ENCODE measurements around the gene HDGFL2.

The HDGFL2 gene

GRCh38 chr19:4488496-4488895 is 16.4 kb downstream of the HDGFL2 start:
- no peaks in the 10 kb centered on the region for H3K36me3 ChIP-seq (replicated peaks; ENCODE audit: insufficient read depth, low read length)
- TF ChIP-seq CTCF (IDR thresholded peaks at IDR 0.05; ENCODE audit: low read length), result no peak
- no peak for TF ChIP-seq EZH2 (optimal IDR thresholded peaks at IDR 0.05; ENCODE audit: low read depth, low read length)
- no peak for TF ChIP-seq EZH2phosphoT487 (IDR thresholded peaks at IDR 0.05; ENCODE audit: low read length)

DNA sequence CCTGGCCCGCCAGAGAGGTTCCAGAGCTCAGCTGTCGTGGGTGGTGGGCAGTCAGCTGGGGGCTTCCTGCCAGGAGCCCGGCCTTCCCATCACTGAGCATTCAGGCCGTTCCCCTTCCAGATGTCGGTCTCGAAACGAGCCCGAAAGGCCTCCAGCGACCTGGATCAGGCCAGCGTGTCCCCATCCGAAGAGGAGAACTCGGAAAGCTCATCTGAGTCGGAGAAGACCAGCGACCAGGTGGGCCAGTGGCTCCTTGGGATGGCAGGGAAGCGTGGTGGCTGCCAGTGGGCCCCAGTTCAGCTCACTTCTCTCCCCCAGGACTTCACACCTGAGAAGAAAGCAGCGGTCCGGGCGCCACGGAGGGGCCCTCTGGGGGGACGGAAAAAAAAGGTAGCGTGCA is 19.3 kb downstream of the HDGFL2 start:
- H3K27ac ChIP-seq (ENCODE audit: low read length), result no peak overlapping the region
- no peaks in the 10 kb centered on the region for H3F3A ChIP-seq (ENCODE audit: insufficient read depth, low read length)
- H3K36me3 ChIP-seq (replicated peaks; ENCODE audit: insufficient read depth, low read length), result no peaks in the 10 kb centered on the region

More at GRCh38 chr19:4488496-4488895, 16.4 kb downstream of the HDGFL2 start:
- Histone ChIP-seq H3K9ac (ENCODE audit: low read length) (no peak overlapping the region), H3K79me2 (ENCODE audit: low read length) (no peaks in the 10 kb centered on the region), H3K9me3 (replicated peaks; ENCODE audit: insufficient read depth, low read length) (no peaks in the 10 kb centered on the region), H3K27ac (ENCODE audit: low read length) (no peak overlapping the region), H3K9me2 (replicated peaks; ENCODE audit: insufficient read depth, low read length) (no peaks in the 10 kb centered on the region), H3K4me1 (ENCODE audit: low read length) (no peaks in the 10 kb centered on the region), H3K4me3 (ENCODE audit: low read length) (no peak overlapping the region), H4K20me1 (ENCODE audit: insufficient read depth, low read length) (no peaks in the 10 kb centered on the region), H3K27me3 (replicated peaks; ENCODE audit: insufficient read depth, low read length) (no peaks in the 10 kb centered on the region), H3F3A (ENCODE audit: insufficient read depth, low read length) (no peaks in the 10 kb centered on the region), H2AFZ (ENCODE audit: low read length) (no peak overlapping the region), H3K4me2 (ENCODE audit: low read depth, low read length) (no peak overlapping the region)
- no peak for DNase-seq

DNA sequence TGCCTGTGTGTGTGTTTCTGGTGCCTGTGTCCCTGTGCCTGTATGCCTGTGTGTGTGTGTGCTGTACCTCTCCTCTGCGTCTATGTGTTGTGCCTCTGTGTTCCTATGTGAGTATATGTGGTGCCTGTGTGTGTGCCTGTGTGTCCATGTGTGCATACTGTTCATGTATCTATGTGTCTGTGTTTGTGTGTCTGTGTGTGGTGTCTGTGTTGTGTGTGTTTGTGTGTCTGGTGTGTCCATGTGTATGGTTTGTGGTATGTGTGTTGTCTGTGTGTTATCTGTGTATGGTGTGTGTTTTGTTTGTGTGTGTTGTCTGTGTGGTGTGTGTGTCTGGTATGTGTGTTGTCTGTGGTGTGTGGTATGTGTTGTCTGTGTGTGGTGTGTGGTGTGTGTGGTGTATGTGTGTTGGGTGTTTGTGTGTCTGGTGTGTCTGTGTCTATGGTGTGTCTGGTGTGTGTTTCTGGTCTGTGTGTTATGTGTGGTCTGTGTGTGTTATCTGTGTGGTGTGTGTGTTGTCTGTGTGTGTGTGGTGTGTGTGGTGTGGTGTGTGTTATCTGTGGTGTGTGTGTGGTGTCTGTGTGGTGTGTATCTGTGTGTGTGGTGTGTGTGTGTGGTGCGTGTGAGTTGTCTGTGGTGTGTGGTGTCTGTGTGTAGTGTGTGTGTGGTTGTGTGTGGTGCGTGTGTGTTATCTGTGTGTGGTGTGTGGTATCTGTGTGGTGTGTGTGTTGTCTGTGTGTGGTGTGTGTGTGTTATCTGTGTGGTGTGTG is 20.4 kb downstream of the HDGFL2 start:
- H4K20me1 ChIP-seq (ENCODE audit: insufficient read depth, low read length), result no peaks in the 10 kb centered on the region
- no peaks in the 10 kb centered on the region for H3K36me3 ChIP-seq (replicated peaks; ENCODE audit: insufficient read depth, low read length)
- H3K9ac ChIP-seq (ENCODE audit: low read length), result no peak overlapping the region
- TF ChIP-seq EZH2phosphoT487 (IDR thresholded peaks at IDR 0.05; ENCODE audit: low read length) (no peak), CTCF (IDR thresholded peaks at IDR 0.05; ENCODE audit: low read length) (no peak), EZH2 (optimal IDR thresholded peaks at IDR 0.05; ENCODE audit: low read depth, low read length) (no peak)
- no peaks in the 10 kb centered on the region for H3K9me3 ChIP-seq (replicated peaks; ENCODE audit: insufficient read depth, low read length)
- no peaks in the 10 kb centered on the region for H3K27me3 ChIP-seq (replicated peaks; ENCODE audit: insufficient read depth, low read length)
- H3K4me2 ChIP-seq (ENCODE audit: low read depth, low read length), result no peak overlapping the region
- no peaks in the 10 kb centered on the region for H3K4me1 ChIP-seq (ENCODE audit: low read length)
- H3F3A ChIP-seq (ENCODE audit: insufficient read depth, low read length), result no peaks in the 10 kb centered on the region
- no peaks in the 10 kb centered on the region for H3K9me2 ChIP-seq (replicated peaks; ENCODE audit: insufficient read depth, low read length)
- no peak for DNase-seq
- no peak overlapping the region for H3K27ac ChIP-seq (ENCODE audit: low read length)
- no peak overlapping the region for H3K4me3 ChIP-seq (ENCODE audit: low read length)
- no peaks in the 10 kb centered on the region for H3K79me2 ChIP-seq (ENCODE audit: low read length)
- no peak overlapping the region for H2AFZ ChIP-seq (ENCODE audit: low read length)

More for the DNA sequence above, 19.3 kb downstream of the HDGFL2 start:
- Histone ChIP-seq H4K20me1 (ENCODE audit: insufficient read depth, low read length) (no peaks in the 10 kb centered on the region), H3K27me3 (replicated peaks; ENCODE audit: insufficient read depth, low read length) (no peaks in the 10 kb centered on the region), H3K9me3 (replicated peaks; ENCODE audit: insufficient read depth, low read length) (no peaks in the 10 kb centered on the region), H3K4me3 (ENCODE audit: low read length) (no peak overlapping the region), H2AFZ (ENCODE audit: low read length) (no peak overlapping the region), H3K79me2 (ENCODE audit: low read length) (no peaks in the 10 kb centered on the region), H3K9me2 (replicated peaks; ENCODE audit: insufficient read depth, low read length) (no peaks in the 10 kb centered on the region), H3K4me2 (ENCODE audit: low read depth, low read length) (no peak overlapping the region), H3K4me1 (ENCODE audit: low read length) (no peaks in the 10 kb centered on the region), H3K9ac (ENCODE audit: low read length) (no peak overlapping the region)
- no peak for TF ChIP-seq EZH2 (optimal IDR thresholded peaks at IDR 0.05; ENCODE audit: low read depth, low read length)
- TF ChIP-seq EZH2phosphoT487 (IDR thresholded peaks at IDR 0.05; ENCODE audit: low read length), result no peak
- no peak for TF ChIP-seq CTCF (IDR thresholded peaks at IDR 0.05; ENCODE audit: low read length)
- DNase-seq, result no peak
